ENCODE results near the gene KRT36.

KRT36 gene

DNA sequence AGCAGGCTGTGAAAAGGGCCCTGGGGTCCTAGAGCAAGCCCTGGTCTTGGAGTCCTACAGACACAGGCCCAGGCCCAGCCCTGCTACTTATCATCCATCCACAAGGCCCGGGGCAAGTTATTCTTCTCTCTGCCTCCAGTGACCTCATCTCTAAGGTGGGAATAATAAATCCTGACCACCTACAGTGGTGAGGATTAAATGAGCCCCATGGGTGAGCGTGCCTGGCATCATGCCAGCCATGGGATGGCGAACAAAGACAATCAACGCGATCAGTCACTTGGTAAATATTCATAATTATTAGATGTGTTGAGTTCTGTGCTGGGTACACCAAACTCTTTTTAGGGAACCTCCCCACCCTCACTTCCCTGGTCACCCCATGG lies 23.4 kb upstream of the KRT36 start:
- H3K4me1 ChIP-seq = peaks cover 8% of the 10 kb centered on the region
- TF ChIP-seq CTCF (IDR thresholded peaks at IDR 0.05; ENCODE audit: low read depth, low read length) = no peak
- no peaks in the 10 kb centered on the region for H3K9me3 ChIP-seq
- no peaks in the 10 kb centered on the region for H3K36me3 ChIP-seq
- no peaks in the 10 kb centered on the region for H3K27me3 ChIP-seq
- no peak overlapping the region for H3K4me3 ChIP-seq (ENCODE audit: low read depth, low read length)
- no peak for DNase-seq

DNA sequence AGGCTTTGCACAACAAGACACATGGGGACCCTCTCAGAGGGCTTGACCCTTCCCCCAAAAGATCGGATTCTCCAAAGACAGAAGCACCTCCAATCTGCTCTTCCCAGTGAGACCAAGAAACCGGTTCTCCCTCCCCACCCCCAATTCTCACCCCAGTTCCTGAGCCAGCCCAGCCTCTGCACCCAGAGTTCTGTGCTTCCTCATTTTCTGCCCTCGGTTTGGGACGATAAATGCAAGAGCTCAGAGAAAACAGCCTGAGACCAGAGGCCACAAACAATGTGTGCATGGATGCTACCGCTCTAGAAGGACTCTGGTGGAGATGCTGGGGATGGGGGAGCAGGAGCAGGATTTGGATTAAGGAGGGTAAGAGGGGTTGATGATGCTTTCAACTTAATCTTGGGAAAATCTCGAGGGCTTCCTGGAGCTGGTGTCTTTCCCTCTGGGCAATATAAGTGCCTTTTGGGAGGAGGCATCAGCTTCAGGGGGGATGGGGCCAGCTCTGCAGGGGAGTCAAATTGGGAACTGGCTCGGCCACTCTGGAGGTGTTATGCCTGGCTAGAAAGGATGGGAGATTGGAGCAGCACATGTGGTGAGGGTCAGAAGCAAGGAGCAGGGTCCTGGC lies 22.9 kb upstream of the KRT36 start:
- Histone ChIP-seq H3K4me1 (peaks cover 8% of the 10 kb centered on the region), H3K4me3 (ENCODE audit: low read depth, low read length) (no peak overlapping the region), H3K9me3 (no peaks in the 10 kb centered on the region), H3K36me3 (no peaks in the 10 kb centered on the region), H3K27me3 (no peaks in the 10 kb centered on the region)
- no peak for TF ChIP-seq CTCF (IDR thresholded peaks at IDR 0.05; ENCODE audit: low read depth, low read length)
- no peak for DNase-seq

- no peak for TF ChIP-seq CTCF (IDR thresholded peaks at IDR 0.05; ENCODE audit: low read depth, low read length)
- Histone ChIP-seq H3K9me3 (no peaks in the 10 kb centered on the region), H3K4me3 (ENCODE audit: low read depth, low read length) (no peak overlapping the region), H3K27me3 (no peaks in the 10 kb centered on the region), H3K4me1 (peaks cover 8% of the 10 kb centered on the region), H3K36me3 (no peaks in the 10 kb centered on the region)
- DNase-seq = no peak
Observed at GRCh38 chr17:41511716-41512115, 22.0 kb upstream of the KRT36 start.

- H3K4me1 ChIP-seq = peaks cover 8% of the 10 kb centered on the region
- no peak for DNase-seq
- H3K27me3 ChIP-seq = no peaks in the 10 kb centered on the region
- TF ChIP-seq CTCF (IDR thresholded peaks at IDR 0.05; ENCODE audit: low read depth, low read length) = no peak
- H3K9me3 ChIP-seq = no peaks in the 10 kb centered on the region
- no peak overlapping the region for H3K4me3 ChIP-seq (ENCODE audit: low read depth, low read length)
- H3K36me3 ChIP-seq = no peaks in the 10 kb centered on the region
Observed at GRCh38 chr17:41511116-41511515, 21.4 kb upstream of the KRT36 start.

DNA sequence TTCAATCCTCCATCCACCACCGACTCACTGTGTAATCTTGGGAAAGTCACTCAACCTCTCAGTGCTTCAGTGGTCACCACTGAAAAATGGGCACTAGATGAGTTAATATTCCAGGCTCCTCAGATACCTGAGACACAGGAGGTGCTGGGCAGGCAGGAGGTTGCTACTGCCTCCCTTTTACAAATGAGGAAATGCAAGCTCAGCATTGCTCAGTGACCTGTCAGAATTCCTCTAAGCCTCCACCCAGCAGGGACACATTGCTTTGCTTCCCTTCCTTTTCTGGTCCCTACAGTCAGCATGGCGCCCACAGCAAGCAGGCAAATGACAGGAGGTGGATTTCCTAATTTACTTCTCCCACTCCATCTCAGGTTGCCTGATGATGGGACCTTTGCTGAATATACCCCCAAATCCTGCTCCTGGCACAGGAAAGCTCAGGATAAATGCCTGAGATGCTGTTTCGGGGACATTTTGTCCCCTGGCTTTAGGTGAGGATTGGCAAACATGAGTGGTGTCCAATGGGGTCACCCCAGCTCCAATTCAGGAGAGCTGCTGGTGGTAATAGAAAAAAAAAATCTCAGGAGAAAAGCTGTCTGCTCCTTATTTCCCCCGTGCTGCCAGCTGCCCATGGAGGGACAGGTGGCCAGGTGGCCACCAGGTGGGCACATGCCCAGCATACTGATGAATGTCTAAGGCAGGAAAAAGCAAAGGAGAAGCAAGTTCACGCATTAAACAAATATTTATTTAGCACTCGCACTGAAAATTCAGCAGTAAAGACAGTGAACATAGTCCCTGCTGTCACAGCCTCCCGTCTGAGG lies 20.7 kb upstream of the KRT36 start:
- Histone ChIP-seq H3K4me1 (peaks cover 8% of the 10 kb centered on the region), H3K36me3 (no peaks in the 10 kb centered on the region), H3K9me3 (no peaks in the 10 kb centered on the region), H3K27me3 (no peaks in the 10 kb centered on the region), H3K4me3 (ENCODE audit: low read depth, low read length) (no peak overlapping the region)
- DNase-seq = no peak
- TF ChIP-seq CTCF (IDR thresholded peaks at IDR 0.05; ENCODE audit: low read depth, low read length) = no peak

GRCh38 chr17:41507315-41507880 lies 17.7 kb upstream of the KRT36 start:
- Histone ChIP-seq H3K27me3 (no peaks in the 10 kb centered on the region), H3K4me3 (ENCODE audit: low read depth, low read length) (no peak overlapping the region), H3K4me1 (no peaks in the 10 kb centered on the region; the same call in 1 of the 2 replicates), H3K36me3 (no peaks in the 10 kb centered on the region), H3K9me3 (no peaks in the 10 kb centered on the region)
- no peak for TF ChIP-seq CTCF (IDR thresholded peaks at IDR 0.05; ENCODE audit: low read depth, low read length)
- no peak for DNase-seq
